Stimulated activated naive CD8-positive, alpha-beta T cell treated with anti-CD3 and anti-CD28 coated beads, Interleukin-15, Interleukin-2, amounts not matched to agents 100 U/mL and 50 U/mL, for 24 hours (primary cell): Measurements from ENCODE around the gene LINGO3.

ENCODE experiments used
- ATAC-seq: fragments of 150-1000 bp; cut with Tn5 transposase; one replicate; pipeline ENCODE4 v1.10.0; 2021
- DNase-seq: peaks from one replicate; pipeline ENCODE4 v3.0.0; 2021

Gene LINGO3

GRCh38 chr19:2305452-2306280 is 2.3 kb downstream of the LINGO3 start:
- ATAC-seq: no peak
- DNase-seq: no peak

- no peak for ATAC-seq
- no peak for DNase-seq
Observed at GRCh38 chr19:2303211-2303798, 4.6 kb downstream of the LINGO3 start.

- ATAC-seq (no peak), DNase-seq (no peak)
Observed at GRCh38 chr19:2302319-2303210, 5.4 kb downstream of the LINGO3 start.

- ATAC-seq (no peak), DNase-seq (no peak)
Observed at GRCh38 chr19:2300533-2300932, 7.4 kb downstream of the LINGO3 start.

GRCh38 chr19:2296141-2296540 is 11.8 kb downstream of the LINGO3 start:
- ATAC-seq (no peak), DNase-seq (no peak)

GRCh38 chr19:2294687-2295335 is 13.1 kb downstream of the LINGO3 start:
- no peak for DNase-seq
- no peak for ATAC-seq

- no peak for ATAC-seq
- DNase-seq: no peak
Observed at GRCh38 chr19:2291185-2291751, 16.7 kb downstream of the LINGO3 start.

GRCh38 chr19:2290441-2291184 is 17.3 kb downstream of the LINGO3 start:
- ATAC-seq (no peak), DNase-seq (no peak)

- peak; percentile 50 for DNase-seq
- peak; percentile 20 for ATAC-seq
Observed at GRCh38 chr19:2289714-2290435, 18.1 kb downstream of the LINGO3 start.

- no peak for DNase-seq
- ATAC-seq: no peak
Observed at GRCh38 chr19:2288818-2289713, 18.9 kb downstream of the LINGO3 start.

- ATAC-seq: no peak
Observed at GRCh38 chr19:2288338-2288817, 19.6 kb downstream of the LINGO3 start.

GRCh38 chr19:2287585-2288337 is 20.2 kb downstream of the LINGO3 start:
- ATAC-seq (no peak), DNase-seq (no peak)

More at GRCh38 chr19:2288338-2288817, 19.6 kb downstream of the LINGO3 start:
- DNase-seq: no peak

GRCh38 chr19:2286402-2287140 is 21.4 kb downstream of the LINGO3 start:
- ATAC-seq (no peak), DNase-seq (no peak)

GRCh38 chr19:2283835-2284507 is 24.0 kb downstream of the LINGO3 start:
- DNase-seq: no peak
- no peak for ATAC-seq

- ATAC-seq (no peak), DNase-seq (no peak)
Observed at GRCh38 chr19:2282862-2283237, 25.1 kb downstream of the LINGO3 start.

- DNase-seq: peak; percentile 57
- peak; percentile 21 for ATAC-seq
Observed at GRCh38 chr19:2282062-2282861, 25.7 kb downstream of the LINGO3 start, which contains the start of gene PEAK3. PEAK3 (minus strand) TSS chr19:2282175; CDS start chr19:2280931, 1,244 bp downstream.
